ENCODE measurements around the gene RPS10.
A peak's percentile ranks its signal among the peaks of the same experiment; 100 is the strongest.

RPS10 gene
- total RNA-seq: 0.82 to 3.8 (median 1.7) reads per million in 18 experiments

DNA sequence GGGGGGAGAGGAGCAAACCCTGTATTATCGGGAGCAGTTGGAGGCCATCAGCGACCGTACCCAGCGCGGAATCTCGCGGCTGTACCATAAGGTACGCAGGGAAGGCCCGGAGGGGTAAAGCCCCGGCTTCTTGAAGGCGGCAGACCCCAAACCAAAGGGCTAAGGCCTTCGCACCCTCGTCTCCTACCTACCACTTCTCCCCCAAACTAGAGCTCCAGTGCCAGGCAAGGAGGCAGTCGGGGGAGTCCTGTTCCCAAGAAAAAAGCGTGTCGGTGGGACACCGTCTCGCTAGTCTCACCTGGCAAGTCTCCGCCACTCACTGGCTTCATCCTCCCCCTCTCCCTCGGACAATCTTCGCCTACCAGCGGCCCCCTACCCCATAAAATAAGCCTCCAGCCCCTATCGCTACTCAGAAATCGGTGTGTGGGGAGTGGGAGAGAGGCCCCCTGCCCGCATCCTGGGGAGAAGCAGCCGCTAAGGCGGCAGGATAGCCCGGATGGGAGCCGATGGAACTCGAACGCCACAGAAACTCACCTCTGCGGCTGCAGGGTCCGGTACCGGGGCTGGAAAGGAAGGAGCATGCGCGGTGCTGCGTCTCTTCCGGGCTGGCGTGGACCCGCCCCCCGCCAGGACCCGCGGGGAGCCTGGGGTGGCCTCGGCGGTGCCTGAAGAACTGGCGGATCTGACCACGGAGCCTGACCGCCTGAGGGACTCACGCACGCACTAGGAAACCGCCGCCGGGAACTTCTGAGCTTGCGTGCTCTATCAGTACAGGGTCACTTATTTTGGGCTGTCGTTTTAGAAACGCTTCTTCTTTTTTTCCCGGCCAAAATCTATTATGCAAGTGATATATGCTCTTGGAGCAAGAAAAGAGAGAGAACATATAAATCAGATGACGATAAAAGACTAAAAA lies at the start of gene RPS10:
RPS10 (minus strand) TSS at position 572 of the 913 bp plus-strand sequence. CDS start 848 bp downstream, outside the sequence.
- peak; percentile 94 to 95 for DNase-seq

DNA sequence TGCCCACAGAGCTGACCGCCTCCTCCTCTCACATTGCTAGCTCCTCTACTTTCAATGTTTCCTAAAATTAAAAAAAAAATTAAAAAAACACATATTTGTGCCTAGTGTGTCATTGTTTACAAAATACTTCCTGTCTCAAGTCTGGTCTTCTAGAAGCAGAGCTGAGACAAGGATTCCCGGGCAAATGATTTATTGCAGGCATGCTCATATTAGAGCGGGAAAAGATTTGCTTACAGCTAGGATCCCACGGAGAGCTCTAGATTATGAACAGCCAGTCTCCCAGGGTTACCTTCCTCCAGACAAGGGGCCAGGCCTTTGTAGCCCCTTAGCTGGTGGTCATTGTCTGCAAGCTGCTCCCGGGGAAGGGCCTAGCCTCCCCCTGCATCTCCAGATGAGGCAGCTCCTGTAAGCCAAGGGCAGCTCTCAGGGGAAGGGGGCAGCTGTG lies 49.4 kb upstream of the RPS10 start:
- no peak for DNase-seq

DNA sequence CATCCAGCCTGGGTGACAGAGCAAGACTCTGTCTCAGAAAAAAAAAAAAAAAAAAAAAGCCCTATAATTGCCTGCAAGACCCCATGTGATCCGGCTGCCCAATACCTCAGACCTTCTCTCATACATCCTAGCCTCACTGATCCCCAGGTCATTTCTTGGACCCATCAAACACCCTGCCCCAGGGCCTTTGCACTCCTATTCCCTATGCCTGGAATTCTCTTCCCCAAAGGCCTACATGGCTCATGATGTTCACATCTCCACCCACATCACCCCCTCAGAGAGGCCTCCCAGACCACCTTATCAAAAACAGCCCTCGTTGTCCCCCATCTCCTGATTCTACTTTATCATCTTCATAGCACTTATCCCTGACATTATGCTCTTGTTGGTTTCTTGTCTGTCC lies 48.9 kb upstream of the RPS10 start:
- DNase-seq: no peak

GRCh38 chr6:34473967-34474366 lies 48.1 kb upstream of the RPS10 start:
- no peak for DNase-seq

- DNase-seq: no peak
Measured at GRCh38 chr6:34472425-34472824, 46.6 kb upstream of the RPS10 start.

DNA sequence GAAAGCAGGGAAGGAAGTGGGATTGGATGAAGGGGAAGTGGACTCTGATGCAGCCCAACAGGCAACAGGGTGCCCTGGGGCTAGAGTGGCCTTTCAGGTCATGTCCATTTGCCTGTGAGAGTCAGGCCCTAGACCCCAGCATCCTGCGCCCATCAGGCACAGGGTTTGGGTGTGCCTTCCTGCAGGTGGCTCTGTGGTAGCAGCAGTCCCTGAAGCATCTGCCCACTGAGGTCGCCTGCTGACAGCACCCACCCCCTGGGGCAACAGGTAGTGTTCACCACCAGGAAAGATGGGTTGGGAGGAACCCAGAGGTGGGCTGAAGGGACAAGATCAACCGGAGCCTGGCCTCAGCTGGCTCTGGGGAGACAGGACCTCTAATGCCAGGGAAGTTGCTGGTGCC lies 43.6 kb upstream of the RPS10 start:
- DNase-seq: no peak

- no peak for DNase-seq
Measured at GRCh38 chr6:34468378-34468892, 42.6 kb upstream of the RPS10 start.

DNA sequence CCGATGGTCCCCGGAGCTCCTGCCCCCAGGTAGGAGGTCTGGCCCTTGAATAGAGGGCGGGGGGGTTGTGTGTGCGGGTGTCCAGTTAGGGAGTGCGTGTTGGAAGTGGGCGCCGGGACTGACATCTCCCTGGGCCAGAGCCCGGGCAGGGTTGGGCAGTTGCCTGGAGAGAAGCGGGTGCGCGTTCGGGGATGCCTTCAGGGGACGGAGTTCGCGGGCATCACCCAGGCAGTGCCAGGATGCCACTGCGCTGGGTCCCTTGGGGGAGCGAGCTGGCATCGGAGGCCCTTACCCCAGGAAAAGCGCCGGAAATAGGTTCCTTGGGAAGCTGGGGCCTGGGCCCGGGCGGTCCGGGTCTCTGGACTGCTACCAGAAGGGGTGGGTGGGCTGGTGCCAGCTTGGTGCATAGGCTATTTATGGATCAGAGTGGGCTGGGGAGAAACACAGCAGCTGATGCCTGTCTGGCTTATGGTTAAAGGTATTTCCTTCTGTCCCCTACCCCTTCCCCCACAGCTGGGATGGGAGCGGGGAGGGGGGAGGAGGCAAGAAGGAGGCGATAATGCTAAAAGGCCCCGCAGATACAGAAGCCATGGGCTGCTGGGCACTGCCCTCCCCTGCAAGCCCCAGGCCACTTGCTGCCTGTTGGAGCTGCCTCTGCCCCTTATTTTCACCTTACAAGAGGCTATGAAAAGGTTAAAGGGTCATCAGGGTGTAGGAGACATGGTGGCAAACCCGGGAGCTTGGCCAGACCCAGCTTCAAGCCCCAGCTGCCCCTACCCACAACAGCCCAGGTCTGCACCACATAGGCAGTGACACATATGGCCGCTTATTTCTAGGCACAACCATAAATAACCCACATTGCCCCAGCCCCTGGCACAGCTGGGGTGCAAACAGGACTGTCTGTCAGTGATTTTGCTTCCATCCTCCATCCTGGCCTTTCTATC lies 40.6 kb upstream of the RPS10 start:
- DNase-seq: no peak

DNA sequence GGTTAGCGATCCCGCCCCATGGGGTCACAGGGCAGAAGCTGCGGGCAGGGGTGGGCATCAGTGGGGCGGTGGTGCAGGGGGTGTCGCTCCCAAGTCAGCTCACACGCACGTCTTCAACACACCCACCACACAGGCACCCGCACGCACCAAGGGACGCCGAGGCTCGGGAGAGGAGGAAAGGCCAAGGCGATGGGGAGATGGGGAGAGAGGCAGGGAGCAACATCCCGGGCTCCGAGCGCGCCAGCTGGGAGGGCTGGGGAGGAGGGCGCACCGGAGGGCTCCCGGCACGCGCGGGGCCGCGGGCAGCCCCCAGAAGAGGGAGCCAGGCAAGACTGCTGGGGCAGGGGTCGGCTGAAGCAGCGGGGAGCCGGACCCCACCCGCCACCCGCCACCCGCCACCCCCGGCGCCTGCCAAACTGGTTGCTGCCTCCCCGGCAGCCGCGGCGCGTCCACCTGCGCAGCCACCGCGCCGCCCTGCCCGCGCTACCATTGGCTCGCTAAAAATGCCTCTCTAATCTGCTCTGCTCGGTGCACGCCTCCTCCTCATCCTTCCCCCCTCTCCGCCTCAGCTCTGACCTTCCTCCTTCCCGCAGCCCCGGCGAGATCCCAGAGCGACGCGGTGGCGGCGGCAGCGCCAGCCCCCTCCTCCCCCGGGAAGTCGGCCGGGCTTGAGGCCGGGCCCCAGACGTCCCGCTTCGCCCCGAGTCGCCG lies 39.8 kb upstream of the RPS10 start, which contains the start of gene PACSIN1:
PACSIN1 (plus strand) TSS at position 546 of the 711 bp plus-strand sequence. CDS start 60,230 bp downstream, outside the sequence.
- DNase-seq: no peak

DNA sequence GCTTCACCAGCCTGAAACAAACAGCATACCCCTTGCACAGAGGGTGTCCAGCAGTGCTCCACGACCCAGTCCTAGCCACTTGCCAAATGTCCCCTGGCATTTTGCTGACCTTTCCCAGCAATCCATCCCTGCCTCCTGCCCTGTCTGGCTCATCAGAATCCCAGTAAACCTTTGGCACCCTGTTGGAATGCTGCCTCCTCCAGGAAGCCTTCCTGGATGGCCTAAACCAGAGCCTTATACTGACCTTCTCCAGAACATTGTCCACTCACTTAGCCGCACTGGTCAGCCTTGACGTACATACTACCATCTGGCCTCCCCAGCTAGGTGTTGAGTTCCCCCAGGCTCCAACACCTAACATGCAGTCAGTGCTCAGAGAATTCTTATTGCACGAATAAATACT lies 38.0 kb upstream of the RPS10 start:
- no peak for DNase-seq

DNA sequence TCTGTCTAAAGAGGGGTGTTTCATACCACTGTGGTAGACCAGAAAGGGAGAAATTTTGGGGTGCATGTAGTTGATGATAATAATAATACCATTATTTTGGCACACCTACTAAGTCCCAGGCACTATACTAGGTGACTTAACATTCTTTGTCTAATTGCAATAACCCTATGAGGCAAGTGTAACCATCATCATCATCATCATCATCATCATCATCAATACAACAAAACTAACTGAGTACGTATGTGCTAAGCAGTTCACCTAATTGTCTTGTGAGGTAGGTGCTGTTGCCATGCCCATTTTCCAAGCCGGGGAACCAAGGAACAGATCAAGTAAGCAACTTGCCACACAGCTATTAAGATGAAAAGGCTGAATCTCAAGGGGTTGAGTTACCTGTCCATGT lies 37.4 kb upstream of the RPS10 start:
- no peak for DNase-seq

DNA sequence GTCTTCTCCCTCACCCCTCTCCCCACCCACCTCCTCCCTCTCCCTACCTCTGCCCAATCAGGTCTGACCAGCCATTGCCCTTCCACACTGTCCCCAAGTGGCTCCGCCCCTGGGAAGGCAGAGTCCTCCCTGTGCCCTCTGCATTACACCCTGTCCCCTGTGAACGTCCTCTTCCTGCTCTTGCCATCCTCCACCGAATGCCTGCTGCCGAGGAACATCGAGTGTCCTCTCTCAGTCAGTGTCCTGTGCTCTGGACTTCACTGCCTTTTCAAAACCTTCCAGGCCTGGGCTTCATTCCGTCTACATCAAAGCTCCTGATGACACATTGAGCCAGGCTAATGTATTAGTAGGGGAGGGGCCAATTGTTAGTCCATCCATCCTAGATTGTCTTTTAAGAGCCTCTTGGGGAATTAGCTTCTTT lies 36.7 kb upstream of the RPS10 start:
- DNase-seq: no peak

- no peak for DNase-seq
Measured at GRCh38 chr6:34462010-34462409, 36.1 kb upstream of the RPS10 start.

DNA sequence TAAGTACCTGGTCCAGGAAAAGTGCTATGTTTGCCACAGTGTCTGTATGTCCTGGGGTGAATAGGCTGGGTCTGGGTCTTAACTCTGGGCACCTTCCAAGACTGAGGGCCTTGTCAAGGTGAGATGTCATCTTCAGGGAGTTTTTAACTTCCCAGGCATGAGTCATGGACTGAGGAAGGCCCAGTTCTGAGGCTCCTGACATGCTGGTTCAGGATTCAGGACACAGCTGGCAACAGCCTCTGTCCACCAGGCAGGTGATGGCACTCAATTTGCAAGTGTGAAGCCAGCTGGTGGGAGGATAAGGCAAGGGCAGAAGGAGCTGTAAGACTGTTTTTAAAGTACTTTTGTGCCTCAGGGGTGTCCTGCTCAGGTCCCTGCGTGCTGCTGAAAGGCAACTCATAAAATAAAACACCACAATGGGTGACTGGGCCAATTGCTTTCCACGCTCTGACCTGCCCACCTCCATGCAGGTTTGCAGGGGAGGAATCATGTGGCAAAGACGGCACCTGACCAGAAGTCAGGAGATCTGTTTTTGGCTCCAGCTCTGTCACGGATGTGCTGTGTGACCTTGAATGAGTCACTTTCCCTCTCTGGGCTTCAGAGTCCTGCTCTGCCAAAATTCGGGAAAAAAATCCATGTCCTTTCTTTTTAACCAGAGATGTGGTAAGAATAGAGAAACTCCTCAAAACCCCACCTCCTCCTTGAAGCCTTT lies 35.1 kb upstream of the RPS10 start:
- DNase-seq: no peak

GRCh38 chr6:34459899-34460593 lies 34.2 kb upstream of the RPS10 start:
- DNase-seq: peak; percentile 62 to 67

- DNase-seq: peak; percentile 8 to 61
Measured at GRCh38 chr6:34457742-34458735, 32.2 kb upstream of the RPS10 start.

DNA sequence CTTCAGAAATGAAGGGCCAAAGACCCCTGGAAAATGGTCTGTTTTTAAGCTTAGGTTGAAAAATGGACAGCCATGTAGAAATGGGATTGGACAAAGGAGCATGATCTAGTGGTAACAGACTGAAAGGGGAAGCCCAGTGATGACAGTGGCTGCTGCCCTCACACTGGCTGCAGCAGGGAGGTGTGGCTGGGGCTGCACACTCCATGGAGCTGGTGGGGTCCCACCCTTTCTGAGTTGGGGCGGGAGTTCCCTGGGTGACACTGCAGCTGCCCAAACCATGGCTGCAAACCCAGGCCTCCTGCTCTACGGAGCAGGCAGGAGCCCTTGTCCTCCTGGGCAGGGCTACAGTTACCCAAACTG lies 31.5 kb upstream of the RPS10 start:
- DNase-seq: peak; percentile 42 to 56

DNA sequence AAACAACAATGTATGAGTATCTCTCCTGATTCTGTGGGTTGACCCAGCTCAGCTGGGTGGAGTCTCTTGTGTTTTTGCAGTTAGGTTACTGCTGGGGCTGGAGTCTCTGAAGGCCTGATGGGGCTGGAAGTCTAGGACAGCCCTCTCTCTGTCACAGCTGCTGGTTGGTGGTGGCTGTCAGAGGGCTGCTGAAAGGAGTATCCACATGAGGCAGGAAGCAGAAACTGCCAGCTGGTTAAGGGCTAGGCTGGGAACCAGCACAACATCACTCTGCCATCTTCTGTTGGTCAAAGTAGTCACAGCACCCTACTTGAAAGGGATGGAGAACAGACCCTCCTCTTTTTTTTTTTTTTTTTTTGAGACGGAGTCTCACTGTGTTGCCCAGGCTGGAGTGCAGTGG lies 30.0 kb upstream of the RPS10 start:
- DNase-seq: no peak

- no peak for DNase-seq
Measured at GRCh38 chr6:34451192-34451591, 25.3 kb upstream of the RPS10 start.

DNA sequence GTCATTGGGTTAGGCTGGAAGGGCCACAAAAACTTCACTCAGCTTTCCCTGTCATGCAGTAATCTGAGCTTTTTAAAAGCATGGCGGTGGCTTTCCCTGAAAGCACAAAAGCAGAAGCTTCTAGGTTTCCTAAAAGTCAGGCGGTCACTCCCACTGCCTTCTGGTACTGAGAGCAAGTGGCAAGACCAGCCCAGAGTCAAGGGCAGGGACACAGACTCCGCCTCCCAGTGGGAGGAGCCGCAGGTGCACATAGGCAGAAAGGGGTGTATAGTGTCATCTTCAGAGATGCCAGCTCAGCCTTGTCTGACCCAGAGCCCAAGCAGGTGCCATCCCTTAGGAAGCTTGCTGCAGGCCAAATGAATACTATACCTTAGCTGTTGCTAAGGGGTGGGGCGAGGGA lies 22.0 kb upstream of the RPS10 start:
- DNase-seq: peak; percentile 81 to 93

All from inflammatory macrophage (primary cell).